SKM-1 treated with dmso at 0.1 percent for 144 hours (cell line): ENCODE measurements around the gene TTC33.

Source experiments
- DNase-seq: peaks from one replicate; lab custom pipeline; 2025; ENCODE audit not compliant: unreplicated experiment; lab: John Stamatoyannopoulos, UW

Gene TTC33

GRCh38 chr5:40681363-40682153, 74.2 kb downstream of the TTC33 start:
- DNase-seq, result peak; percentile 30

GRCh38 chr5:40680741-40681362, 74.9 kb downstream of the TTC33 start:
- DNase-seq, result no peak

- no peak for DNase-seq
Observed at GRCh38 chr5:40679913-40680681, 75.7 kb downstream of the TTC33 start, which contains the start of gene PTGER4. TSS of gene PTGER4 (plus strand) at chr5:40679915. CDS start at chr5:40680994, 1,079 bp downstream.

GRCh38 chr5:40679148-40679912, 76.4 kb downstream of the TTC33 start:
- DNase-seq, result peak; percentile 94

- DNase-seq, result no peak
Observed at GRCh38 chr5:40678460-40679147, 77.2 kb downstream of the TTC33 start.

GRCh38 chr5:40678026-40678425, 77.7 kb downstream of the TTC33 start:
- peak; percentile 44 for DNase-seq

GRCh38 chr5:40677456-40677855, 78.3 kb downstream of the TTC33 start:
- no peak for DNase-seq

- DNase-seq, result no peak
Observed at GRCh38 chr5:40676613-40677343, 79.0 kb downstream of the TTC33 start.

- DNase-seq, result no peak
Observed at GRCh38 chr5:40675396-40676133, 80.2 kb downstream of the TTC33 start.

GRCh38 chr5:40674661-40675235, 81.0 kb downstream of the TTC33 start:
- DNase-seq, result no peak

- DNase-seq, result peak; percentile 87
Observed at GRCh38 chr5:40672425-40672824, 83.3 kb downstream of the TTC33 start.

- DNase-seq, result peak; percentile 34
Observed at GRCh38 chr5:40669606-40670390, 86.0 kb downstream of the TTC33 start.

- DNase-seq, result no peak
Observed at GRCh38 chr5:40667161-40667663, 88.5 kb downstream of the TTC33 start.

- DNase-seq, result no peak
Observed at GRCh38 chr5:40666657-40667056, 89.1 kb downstream of the TTC33 start.

- no peak for DNase-seq
Observed at GRCh38 chr5:40665635-40666298, 90.0 kb downstream of the TTC33 start.

- DNase-seq, result no peak
Observed at GRCh38 chr5:40660751-40661150, 95.0 kb downstream of the TTC33 start.

- DNase-seq, result no peak
Observed at GRCh38 chr5:40656766-40657165, 99.0 kb downstream of the TTC33 start.
